T follicular helper cell (primary cell): ENCODE data around the gene RABEP2.
A peak's percentile ranks its signal among the peaks of the same experiment; 100 is the strongest.
"Not testable (repeated sequence)": the region's sequence is repeated elsewhere in the genome, so short reads cannot be mapped to it uniquely, and the experiment has no call there.

Source experiments
- DNase-seq: peaks from one replicate; pipeline ENCODE4 v3.0.0-alpha.2; 2020; ENCODE audit warnings: low read depth

Gene RABEP2

GRCh38 chr16:28932339-28933141 is 7.5 kb upstream of the RABEP2 start:
- no peak for DNase-seq

DNA sequence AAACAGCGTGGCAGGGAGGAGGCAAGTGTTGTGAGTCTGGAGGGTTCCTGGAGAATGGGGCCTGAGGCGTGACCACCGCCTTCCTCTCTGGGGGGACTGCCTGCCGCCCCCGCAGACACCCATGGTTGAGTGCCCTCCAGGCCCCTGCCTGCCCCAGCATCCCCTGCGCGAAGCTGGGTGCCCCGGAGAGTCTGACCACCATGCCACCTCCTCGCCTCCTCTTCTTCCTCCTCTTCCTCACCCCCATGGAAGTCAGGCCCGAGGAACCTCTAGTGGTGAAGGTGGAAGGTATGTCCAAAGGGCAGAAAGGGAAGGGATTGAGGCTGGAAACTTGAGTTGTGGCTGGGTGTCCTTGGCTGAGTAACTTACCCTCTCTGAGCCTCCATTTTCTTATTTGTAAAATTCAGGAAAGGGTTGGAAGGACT is 6.8 kb upstream of the RABEP2 start, which contains the start of gene CD19:
Gene CD19 (plus strand): TSS at position 171 of the 425 bp plus-strand sequence. CDS start 30 bp downstream, at position 201.
- no peak for DNase-seq

DNA sequence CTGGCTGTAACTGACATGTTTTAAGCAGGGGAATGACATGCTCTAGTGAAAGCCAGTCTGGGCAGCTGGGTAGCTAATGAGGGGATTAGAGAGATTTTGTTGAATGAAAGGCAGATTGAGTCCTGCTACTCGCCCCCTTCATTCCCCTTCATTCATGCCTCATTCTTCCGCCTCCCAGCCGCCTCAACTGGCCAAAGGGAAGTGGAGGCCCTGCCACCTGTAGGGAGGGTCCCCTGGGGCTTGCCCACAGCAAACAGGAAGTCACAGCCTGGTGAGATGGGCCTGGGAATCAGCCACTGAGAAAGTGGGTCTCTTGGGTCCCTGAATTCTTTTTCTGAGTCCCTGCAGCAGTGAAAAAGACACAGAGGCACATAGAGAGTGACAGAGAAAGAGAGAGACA is 5.6 kb upstream of the RABEP2 start:
- no peak for DNase-seq

DNA sequence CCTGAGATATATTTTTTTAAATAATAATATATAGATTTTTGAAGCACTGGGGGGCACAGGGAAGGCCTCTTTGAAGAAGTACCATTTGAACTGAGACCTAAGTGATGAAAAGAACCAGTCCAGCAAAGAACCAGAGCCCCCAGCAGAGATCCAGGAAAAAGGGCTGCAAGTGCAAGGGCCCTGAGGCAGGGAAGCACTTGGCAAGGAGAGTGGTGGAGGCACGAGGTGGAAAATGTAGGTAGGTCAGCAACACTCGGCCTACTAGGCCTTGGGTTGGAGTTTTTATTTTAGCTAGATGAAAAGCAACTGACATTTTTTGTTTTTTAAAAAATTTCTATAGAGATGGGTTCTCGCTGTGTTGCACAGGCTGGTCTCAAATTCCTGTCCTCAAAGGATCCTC is 5.2 kb upstream of the RABEP2 start:
- DNase-seq = no peak

DNA sequence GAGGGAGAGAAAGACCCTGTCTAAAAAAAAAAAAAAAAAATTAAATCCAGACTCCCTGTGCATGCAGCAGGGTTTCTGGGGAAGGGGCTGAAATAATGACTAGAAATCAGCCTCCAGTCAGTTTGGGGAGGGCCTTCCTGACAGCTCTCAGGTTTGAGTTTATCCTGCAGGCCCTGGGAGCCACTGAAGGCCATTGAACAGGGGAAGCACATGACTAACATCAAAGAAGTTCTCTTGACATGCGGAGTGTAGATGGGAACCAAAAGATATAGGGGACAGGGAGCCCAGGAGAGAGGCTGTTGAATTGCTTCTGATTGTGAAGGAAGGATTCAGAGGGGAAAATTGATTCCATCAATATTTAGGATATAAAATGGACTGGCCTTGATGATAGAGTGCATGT is 2.8 kb upstream of the RABEP2 start:
- no peak for DNase-seq

DNA sequence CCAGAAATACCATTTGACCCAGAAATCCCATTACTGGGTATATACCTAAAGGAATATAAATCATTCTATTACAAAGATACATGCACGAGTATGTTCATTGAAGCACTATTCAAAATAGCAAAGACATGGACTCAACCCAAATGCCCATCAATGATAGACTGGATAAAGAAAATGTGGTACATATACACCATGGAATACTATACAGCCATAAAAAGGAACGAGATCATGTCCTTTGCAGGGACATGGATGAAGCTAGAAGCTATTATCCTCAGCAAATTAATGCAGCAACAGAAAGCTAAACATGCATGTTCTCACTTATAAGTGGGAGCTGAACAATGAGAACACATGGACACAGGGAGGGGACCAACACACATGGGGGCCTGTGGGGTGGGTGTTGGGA is 1.2 kb upstream of the RABEP2 start:
- DNase-seq = not testable (repeated sequence)

GRCh38 chr16:28925386-28926228 is 569 bp upstream of the RABEP2 start:
- DNase-seq = peak; percentile 70

- no peak for DNase-seq
These were observed 658 bp downstream of the RABEP2 start for GRCh38 chr16:28924399-28924761.

GRCh38 chr16:28923652-28924398 is 1.2 kb downstream of the RABEP2 start:
- no peak for DNase-seq

GRCh38 chr16:28923231-28923587 is 1.8 kb downstream of the RABEP2 start:
- DNase-seq = no peak

DNA sequence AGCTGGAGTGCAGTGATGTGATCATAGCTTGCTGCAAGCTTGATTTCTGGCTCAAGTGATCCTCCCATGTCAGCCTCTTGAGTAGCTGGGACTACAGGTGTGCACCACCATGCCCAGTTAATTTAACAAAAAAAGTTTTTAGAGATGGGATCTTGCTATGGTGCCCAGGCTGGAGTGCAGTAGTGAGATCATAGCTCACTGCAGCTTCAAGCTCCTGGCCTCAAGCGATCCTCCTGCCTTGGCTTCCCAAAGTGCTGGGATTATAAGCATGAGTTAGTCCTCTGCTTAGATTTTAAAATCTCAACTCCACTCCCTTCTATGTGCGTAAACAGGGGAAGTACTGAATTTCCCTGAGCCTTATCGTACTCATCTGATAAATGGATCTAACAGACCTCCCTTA is 6.3 kb downstream of the RABEP2 start:
- DNase-seq = no peak

DNA sequence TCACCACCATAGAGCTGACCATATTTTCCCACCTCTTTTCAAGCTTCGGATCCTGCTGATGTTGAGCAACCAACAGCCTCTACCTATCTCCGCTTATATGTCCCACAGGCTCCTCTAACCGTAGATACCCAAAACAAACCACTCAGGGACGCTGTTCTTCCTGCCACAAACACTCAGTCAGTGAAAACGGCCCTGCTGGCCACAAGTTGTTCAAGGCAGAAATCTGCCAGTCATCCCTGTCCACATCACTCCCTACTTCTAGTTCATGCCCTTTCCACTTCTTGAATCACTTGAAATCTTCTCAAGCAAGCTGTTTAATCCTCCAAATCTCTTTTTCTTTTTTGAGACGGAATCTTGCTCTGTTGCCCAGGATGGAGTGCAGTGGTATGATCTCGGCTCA is 7.9 kb downstream of the RABEP2 start:
- no peak for DNase-seq

- DNase-seq = no peak
These were observed 9.9 kb downstream of the RABEP2 start for GRCh38 chr16:28915181-28915580.

DNA sequence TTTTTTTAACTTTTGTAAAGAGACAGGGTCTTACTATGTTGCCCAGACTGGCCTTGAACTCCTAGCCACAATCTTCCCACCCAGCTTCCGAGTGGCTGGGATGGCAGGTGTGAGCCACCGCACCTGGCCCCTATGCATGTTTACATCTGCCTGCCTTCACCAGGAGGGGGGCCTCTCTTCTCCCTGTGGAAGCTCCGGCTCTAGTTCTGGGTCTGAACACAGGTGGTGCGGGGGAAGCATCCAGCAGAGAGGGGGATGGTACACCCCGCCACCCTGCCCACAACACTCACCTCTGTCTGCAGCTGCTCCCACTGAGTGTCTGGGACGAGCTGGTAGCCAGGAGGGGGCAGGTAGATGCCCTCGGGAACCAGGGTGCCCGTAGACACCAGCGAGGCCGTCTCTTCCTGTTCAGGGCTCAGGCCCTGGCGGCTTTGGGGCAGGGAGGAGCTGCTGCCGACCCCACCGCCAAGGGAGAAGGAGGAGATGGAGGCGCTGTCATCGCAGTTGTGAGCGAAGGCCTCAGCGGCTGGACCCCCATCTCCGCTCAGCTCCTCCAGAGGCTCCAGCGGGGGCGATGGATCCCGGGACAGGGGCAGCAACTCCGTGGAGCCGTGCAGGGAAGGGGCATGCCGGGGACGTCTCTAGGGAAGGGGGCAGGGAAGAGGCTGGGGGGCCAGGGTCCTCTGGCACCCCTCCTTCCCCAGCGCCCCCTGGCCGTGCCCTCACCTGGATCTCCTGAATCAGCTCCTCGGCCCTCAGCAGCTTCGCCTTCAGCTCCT is 10.9 kb downstream of the RABEP2 start:
- no peak for DNase-seq

- no peak for DNase-seq
These were observed 12.5 kb downstream of the RABEP2 start for GRCh38 chr16:28912558-28912957.

DNA sequence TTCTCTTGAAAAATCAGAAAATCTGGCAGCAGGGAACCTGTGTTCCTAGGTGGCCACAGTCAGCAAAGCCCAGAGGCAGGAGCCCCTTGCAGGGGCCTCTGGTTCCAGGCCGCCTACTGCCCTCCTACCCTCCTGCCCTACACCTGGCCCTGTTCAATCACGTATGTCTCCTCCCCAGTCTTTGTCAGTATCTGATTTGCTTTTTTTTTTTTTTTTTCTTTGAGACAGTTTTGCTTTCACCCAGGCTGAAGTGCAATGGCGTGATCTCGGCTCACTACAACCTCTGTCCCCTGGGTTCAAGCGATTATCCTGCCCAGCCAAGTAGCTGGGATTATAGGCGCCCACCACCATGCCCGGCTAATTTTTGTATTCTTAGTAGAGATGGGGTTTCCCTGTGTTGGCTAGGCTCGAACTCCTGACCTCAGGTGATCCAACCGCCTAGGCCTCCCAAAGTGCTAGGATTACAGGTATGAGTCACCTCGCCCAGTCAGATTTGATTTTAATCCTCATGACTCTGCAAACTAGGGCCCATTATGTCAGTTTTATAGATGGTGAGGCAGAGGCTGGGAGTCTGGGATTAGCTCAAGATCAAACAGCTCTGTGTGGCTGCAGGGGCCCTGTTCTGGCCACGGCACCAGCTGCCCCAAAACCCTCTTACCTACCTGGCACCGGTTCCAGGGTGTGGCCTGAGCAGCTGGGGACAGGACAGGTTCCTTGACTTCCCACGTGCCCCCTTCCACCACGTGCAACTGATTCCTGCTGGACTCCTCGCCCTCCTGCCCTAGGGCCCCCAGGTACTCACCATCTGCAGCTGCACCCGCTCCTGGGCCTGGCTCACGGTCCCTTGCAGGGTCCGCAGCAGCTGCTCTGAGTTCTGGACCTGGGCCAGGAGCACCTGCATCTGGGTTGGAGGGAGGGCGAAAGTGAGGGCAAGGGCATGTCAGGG is 14.7 kb downstream of the RABEP2 start:
- no peak for DNase-seq

- DNase-seq = no peak
These were observed 19.2 kb downstream of the RABEP2 start for GRCh38 chr16:28905800-28906372.

DNA sequence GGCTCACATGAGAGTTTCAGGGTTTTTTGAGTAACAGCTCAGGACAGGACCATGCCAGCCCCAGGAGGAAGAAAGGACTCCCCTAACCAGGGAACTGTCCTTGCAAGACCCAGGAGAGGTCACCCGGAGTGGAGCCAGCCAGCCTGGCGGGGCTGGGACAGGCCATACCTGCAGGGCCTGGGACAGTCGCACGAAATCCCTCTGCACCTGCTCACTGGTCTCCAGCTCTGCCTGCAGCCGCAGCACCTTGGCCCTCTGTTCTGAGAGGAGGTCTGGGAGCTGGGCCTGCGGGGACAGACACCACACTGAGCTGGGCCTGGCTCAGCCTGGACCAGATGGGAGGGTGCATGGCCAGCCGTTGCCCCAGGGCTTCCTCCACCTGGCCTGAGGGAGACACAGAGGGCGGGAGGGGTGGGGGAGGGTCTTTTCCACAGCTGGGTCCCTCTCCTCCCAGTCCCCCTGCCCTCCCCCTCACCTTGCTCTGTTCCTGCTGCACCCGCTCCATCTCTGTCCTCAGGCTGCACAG is 19.7 kb downstream of the RABEP2 start:
- DNase-seq = no peak

- DNase-seq = no peak
These were observed 20.2 kb downstream of the RABEP2 start for GRCh38 chr16:28904828-28905227.

DNA sequence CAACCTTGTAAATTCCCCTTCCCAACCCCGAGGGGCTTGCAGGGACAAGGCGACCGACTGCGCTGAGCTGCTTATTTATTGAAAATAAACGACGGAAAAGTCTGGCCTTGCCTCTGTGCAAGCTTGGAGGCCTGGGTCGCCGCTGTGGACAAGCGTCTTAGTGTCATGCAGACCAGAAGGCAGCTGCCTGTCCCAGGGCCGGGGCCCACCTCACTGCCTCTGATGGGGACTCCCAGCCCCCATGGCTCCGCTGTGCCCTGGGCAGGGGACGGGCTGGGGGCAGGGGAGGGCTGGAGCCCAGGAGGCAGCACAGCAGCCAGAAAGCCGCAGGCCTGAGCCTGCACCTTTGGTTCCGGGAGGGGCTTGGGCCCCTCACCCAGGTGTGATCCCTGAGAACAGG is 20.7 kb downstream of the RABEP2 start:
- DNase-seq = no peak
